ENCODE results near the gene TMEM237. TPM values are rescaled to one million over a fixed set of nuclear protein-coding genes. Genes with fewer than 3 reads are reported as not detected.

TMEM237 gene
- total and polyA plus RNA-seq, 8 donors: 18.9 to 61.3 (median 56.9) TPM

GRCh38 chr2:201572846-201573508 lies 70.3 kb downstream of the TMEM237 start:
- H3K4me3 ChIP-seq: no peak overlapping the region
- no peak for TF ChIP-seq CTCF (IDR thresholded peaks at IDR 0.05)
- ATAC-seq: no peak
- intact Hi-C loops (cut with DNase I): no loop called here
- no peaks in the 10 kb centered on the region for H3K9me3 ChIP-seq
- H3K36me3 ChIP-seq: no peaks in the 10 kb centered on the region
- no peaks in the 10 kb centered on the region for H3K4me1 ChIP-seq
- H3K27me3 ChIP-seq: no peaks in the 10 kb centered on the region
- H3K27ac ChIP-seq: no peak overlapping the region
- DNase-seq: no peak

Other genes starting within 250 kb of the TMEM237 start
- gene TRAK2, start 192.0 kb downstream of the TMEM237 start, total RNA-seq: 10 to 100 TPM; 49.0 to 53.9 TPM
- gene TRAK2, start 192.0 kb downstream of the TMEM237 start, polyA plus RNA-seq (ENCODE audit: insufficient read length in 6 of 6): 10 to 100 TPM; 46.3 to 54.7 (median 50.4) TPM
- gene STRADB, start 191.8 kb downstream of the TMEM237 start, total RNA-seq: 10 to 100 TPM; 16.0 to 23.6 TPM
- 10 to 100 TPM; 42.3 to 54.9 (median 46.4) TPM for gene STRADB, start 191.8 kb downstream of the TMEM237 start, polyA plus RNA-seq (ENCODE audit: insufficient read length in 6 of 6)
- not detected for gene MPP4, start 55.1 kb upstream of the TMEM237 start, total RNA-seq
- under 1 TPM; 0.08 to 0.20 (median 0.19) TPM for gene MPP4, start 55.1 kb upstream of the TMEM237 start, polyA plus RNA-seq (ENCODE audit: insufficient read length in 6 of 6)
- gene ALS2, start 137.4 kb upstream of the TMEM237 start, total RNA-seq: 10 to 100 TPM; 22.9 to 26.6 TPM
- gene ALS2, start 137.4 kb upstream of the TMEM237 start, polyA plus RNA-seq (ENCODE audit: insufficient read length in 6 of 6): 10 to 100 TPM; 25.2 to 31.0 (median 29.4) TPM
- under 1 TPM; 0.73 to 0.84 TPM for gene CDK15, start 163.0 kb upstream of the TMEM237 start, total RNA-seq
- gene CDK15, start 163.0 kb upstream of the TMEM237 start, polyA plus RNA-seq (ENCODE audit: insufficient read length in 6 of 6): under 1 TPM; 0.20 to 0.48 (median 0.38) TPM

Measured in left lung (tissue), 10 donors.